ENCODE results near the gene B4GALT2. TPM values are rescaled to one million over a fixed set of nuclear protein-coding genes. Genes with fewer than 3 reads are reported as not detected.

Gene B4GALT2
- total and polyA plus RNA-seq, 2 of the 8 experiments (the other 6 are each of a cell fraction or from before 2014, with no cell fraction given): 56.5 to 121 TPM

- FAIRE-seq: no peak
- no peak overlapping the region for H3K27ac ChIP-seq (ENCODE audit: low read depth, low read length)
Measured at GRCh38 chr1:44019466-44019948, 40.5 kb downstream of the B4GALT2 start.

More at GRCh38 chr1:44019466-44019948, 40.5 kb downstream of the B4GALT2 start:
- Histone ChIP-seq H3K23me2 (ENCODE audit: low read depth, low read length) (no peaks in the 10 kb centered on the region), H3K56ac (replicated peaks; ENCODE audit: insufficient read length, low read depth, low read length) (no peak overlapping the region), H3K4me1 (replicated peaks in 1 of 4; ENCODE audit: control insufficient read depth in 3 of 4, insufficient read depth in 4 of 4, low read length in 3 of 4) (peaks cover 0 to 8% (median 2%) of the 10 kb centered on the region in 4 experiments; a peak in 4 of 7 replicates), H3K23ac (ENCODE audit: insufficient read length) (no peak overlapping the region), H4K20me1 (replicated peaks in 1 of 2; ENCODE audit: control insufficient read depth in 1 of 2, insufficient read depth in 2 of 2, low read length in 2 of 2) (peaks cover 0 to 10% of the 10 kb centered on the region in 2 experiments), H3K18ac (ENCODE audit: extremely low read depth, low read length) (no peak overlapping the region), H3K9me3 (ENCODE audit: insufficient read depth in 2 of 2, low read depth in 1 of 2, low read length in 1 of 2) (no peaks in the 10 kb centered on the region), H4K91ac (replicated peaks; ENCODE audit: insufficient read length, low read length) (no peak overlapping the region), H3K36me3 (ENCODE audit: control insufficient read depth in 2 of 4, insufficient read depth in 4 of 4, low read length in 3 of 4) (peaks cover 3 to 18% (median 11%) of the 10 kb centered on the region in 4 experiments; a peak in 7 of 8 replicates), H3K79me1 (ENCODE audit: low read depth, low read length) (0 out of 2 replicates have a peak, but pooled peaks cover 3% of the 10 kb centered on the region), H2BK12ac (ENCODE audit: low read depth, low read length) (no peak overlapping the region), H3K4me2 (ENCODE audit: insufficient read depth in 1 of 2, low read depth in 2 of 2, low read length in 2 of 2) (no peak overlapping the region), H3K14ac (ENCODE audit: insufficient read length) (no peak overlapping the region), H2AK5ac (ENCODE audit: low read depth, low read length) (0 out of 2 replicates have a peak overlapping the region, but pooled peaks have one; percentile 39), H2BK5ac (ENCODE audit: low read depth, low read length) (no peak overlapping the region; the same call in 1 of the 2 replicates), H2BK15ac (ENCODE audit: low read length) (no peak overlapping the region), H2AFZ (ENCODE audit: low read length) (no peak overlapping the region), H2BK20ac (ENCODE audit: low read length) (no peak overlapping the region), H3K9ac (replicated peaks in 1 of 4; ENCODE audit: extremely low read depth in 1 of 4, low read depth in 3 of 4, low read length in 3 of 4) (no peak overlapping the region), H3K79me2 (ENCODE audit: control insufficient read depth in 1 of 2, insufficient read depth in 2 of 2, low read length in 2 of 2) (no peaks in the 10 kb centered on the region), H3K27me3 (replicated peaks in 1 of 4; ENCODE audit: control insufficient read depth in 3 of 4, extremely low read depth in 1 of 4, insufficient read depth in 3 of 4, low read length in 3 of 4) (no peaks in the 10 kb centered on the region), H4K5ac (ENCODE audit: insufficient read length, low read depth, low read length) (no peak overlapping the region), H2BK120ac (replicated peaks; ENCODE audit: low read depth, low read length) (no peak overlapping the region), H3K4ac (replicated peaks; ENCODE audit: insufficient read length, low read depth, low read length) (no peak overlapping the region), H3K4me3 (ENCODE audit: extremely low read depth in 1 of 4, insufficient read depth in 2 of 4, low read depth in 3 of 4, low read length in 4 of 4) (no peak overlapping the region), H4K8ac (ENCODE audit: extremely low read depth, insufficient read depth, low read length) (no peak overlapping the region; the same call in 1 of the 2 replicates)
- POLR2A ChIA-PET (ENCODE audit: partially characterized antibody): interaction anchor here (0.7 to 27.1 kb wide), 5 partner anchors 6 to 65 kb away, joined by 3 to 544 read pairs (median 4); partner anchors contain the start of genes ATP6V0B and SLC6A9
- DNase-seq (ENCODE audit: low read depth in 1 of 2, low spot score in 2 of 2): no peak
- TF ChIP-seq KDM4A (IDR thresholded peaks at IDR 0.05; ENCODE audit: low read depth, low read length, severe bottlenecking) (no peak), HDAC6 (IDR thresholded peaks at IDR 0.05; ENCODE audit: low read depth, low read length) (no peak), SRF (IDR thresholded peaks at IDR 0.05; ENCODE audit: low read depth, low read length) (no peak)
- WGBS, 2 experiments (ENCODE audit: extremely low coverage in 1 of 2, insufficient coverage in 1 of 2, insufficient read length in 1 of 2, insufficient replicate concordance in 2 of 2, low coverage in 1 of 2, low lambda C conversion rate in 2 of 2, missing lambda C conversion rate in 1 of 2): 87% methylated on average over 12 of the region's 13 CpGs; no CpG with 5 or more reads in 1 of the 2 experiments
- CTCF ChIA-PET (ENCODE audit: partially characterized antibody): interaction anchor here (0.7 to 16.6 kb wide), 9 partner anchors 8 to 110 kb away, joined by 3 to 252 read pairs (median 6); partner anchors contain the start of gene SLC6A9

All from H1 (cell line).